Subcutaneous adipose tissue (tissue), 4 donors: ENCODE data around the gene SEC11A. TPM values are rescaled to one million over a fixed set of nuclear protein-coding genes. Genes with fewer than 3 reads are reported as not detected.

Experiments
- CTCF ChIP-seq: fragments of 450-650 bp; IDR thresholded peaks from one replicate; pipeline ENCODE4 v1.5.1; 2016; ENCODE audit warnings: low read depth, mild to moderate bottlenecking, control low read depth, antibody characterized with exemption, moderate library complexity
- total RNA-seq, 4 donors: library from RNA; depleted of rRNA; stranded (reverse); fragments of >200 nt; gene quantifications; one replicate each; pipeline ENCODE4 v1.1.0, GENCODE V29; 2016

SEC11A gene
- 100 to 1,000 TPM; 185 to 250 (median 214) TPM for total RNA-seq

DNA sequence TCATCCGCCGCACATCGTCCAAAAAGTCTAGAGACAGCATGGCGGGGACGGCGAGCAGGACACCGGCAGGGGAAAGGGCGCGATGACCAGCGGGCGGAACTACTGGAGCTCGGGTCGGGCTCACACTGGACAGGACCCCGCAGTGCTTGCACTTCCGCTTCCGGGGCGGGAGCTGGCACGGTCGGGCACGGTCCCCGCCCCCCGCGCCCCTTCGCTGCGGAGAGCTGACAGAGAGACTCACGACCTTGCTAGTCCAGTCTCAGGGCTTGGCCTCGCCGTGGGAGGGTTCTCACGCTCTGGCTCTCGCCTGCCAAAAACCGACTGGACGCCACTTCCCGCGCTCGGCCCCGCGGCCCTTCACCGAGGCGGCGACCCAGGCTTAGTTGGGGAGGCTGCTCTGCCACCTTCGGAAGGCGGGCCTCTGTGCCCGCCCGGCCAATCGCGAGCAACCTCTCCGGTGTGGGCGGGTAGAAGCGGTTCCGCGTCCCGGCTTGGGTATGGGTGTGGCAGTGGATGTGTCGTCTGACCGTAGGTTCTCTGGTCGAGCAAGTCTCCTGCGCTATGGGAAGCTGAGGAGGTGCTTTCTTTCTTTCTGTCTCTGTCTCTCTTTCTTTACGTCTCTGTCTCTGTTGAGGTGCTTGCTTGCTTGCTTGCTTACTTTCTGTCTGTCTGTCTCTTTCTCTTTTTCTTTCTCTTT, at the start of gene SEC11A:
Gene SEC11A, minus strand, starts transcription at position 104 of the 697 bp plus-strand sequence. Its CDS starts 64 bp downstream, at position 40.
- TF ChIP-seq CTCF: no peak

DNA sequence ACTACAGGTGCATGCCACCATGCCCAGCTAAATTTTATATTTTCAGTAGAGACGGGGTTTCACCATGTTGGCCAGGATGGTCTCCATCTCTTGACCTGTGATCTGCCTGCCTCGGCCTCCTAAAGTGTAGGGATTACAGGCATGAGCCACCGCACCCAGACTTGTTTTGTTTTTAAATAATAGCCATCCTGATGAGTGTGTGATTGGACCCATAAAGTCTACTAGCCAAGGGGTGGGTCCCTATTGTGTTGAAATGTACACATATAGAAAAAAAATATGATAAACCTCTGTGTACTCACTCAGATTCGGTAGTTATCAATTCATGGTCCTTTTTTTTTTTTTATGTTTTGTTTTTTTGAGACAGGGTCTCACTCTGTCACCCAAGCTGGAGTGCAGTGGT, 49.7 kb upstream of the SEC11A start:
- no peak for TF ChIP-seq CTCF

GRCh38 chr15:84764989-84765388, 49.0 kb upstream of the SEC11A start:
- no peak for TF ChIP-seq CTCF

DNA sequence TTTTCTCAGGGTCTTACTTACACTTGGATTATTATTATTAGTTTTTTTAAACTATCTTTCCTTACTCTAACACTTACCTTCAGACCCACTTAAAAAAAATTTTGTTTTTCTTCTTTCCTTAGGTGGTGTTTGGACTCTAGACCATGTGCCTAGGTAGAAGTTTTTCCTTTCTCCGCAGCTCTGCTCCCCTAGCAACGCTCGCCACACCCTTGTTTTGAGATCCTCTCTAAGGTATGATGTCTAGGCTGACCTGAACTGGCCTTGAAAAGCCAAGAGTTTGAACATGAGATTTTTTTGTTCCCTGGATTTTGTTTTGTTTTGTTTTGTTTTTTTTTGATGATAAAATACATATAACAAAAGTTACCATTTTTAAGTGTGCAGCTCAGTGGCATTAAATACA, 48.6 kb upstream of the SEC11A start:
- no peak for TF ChIP-seq CTCF

GRCh38 chr15:84762840-84763572, 47.1 kb upstream of the SEC11A start:
- no peak for TF ChIP-seq CTCF

GRCh38 chr15:84761607-84762131, 45.7 kb upstream of the SEC11A start:
- TF ChIP-seq CTCF: no peak

- no peak for TF ChIP-seq CTCF
These were observed 44.3 kb upstream of the SEC11A start for GRCh38 chr15:84760219-84760618.
